Hematopoietic multipotent progenitor cell treated with erythropoietin and hydrocortisone succinate and interleukin-3 and kit ligand, for 8 days (in vitro differentiated cells): ENCODE measurements around the gene CT45A10.
"Not testable (repeated sequence)": the region's sequence is repeated elsewhere in the genome, so short reads cannot be mapped to it uniquely, and the experiment has no call there.

Source experiments
- DNase-seq: peaks from one replicate; pipeline ENCODE4 v3.0.0-alpha.2; 2015

The CT45A10 gene

GRCh38 chrX:135893294-135893817 is at the start of gene CT45A10, which contains the start of gene SAGE1:
TSS of gene CT45A10 (minus strand) at chrX:135893444. CDS start at chrX:135885344, 8,100 bp downstream.
TSS of gene SAGE1 (plus strand) at chrX:135893716. CDS start at chrX:135896243, 2,527 bp downstream.
- no peak for DNase-seq

- DNase-seq: peak; percentile 41
Measured at GRCh38 chrX:135931644-135932487, 38.6 kb upstream of the CT45A10 start.

- DNase-seq: no peak
Measured at GRCh38 chrX:135927897-135928296, 34.7 kb upstream of the CT45A10 start.

GRCh38 chrX:135923353-135923752 is 30.1 kb upstream of the CT45A10 start:
- DNase-seq: no peak

- not testable (repeated sequence) for DNase-seq
Measured at GRCh38 chrX:135920516-135920915, 27.3 kb upstream of the CT45A10 start.

GRCh38 chrX:135914404-135914803 is 21.2 kb upstream of the CT45A10 start:
- DNase-seq: no peak

GRCh38 chrX:135910251-135910650 is 17.0 kb upstream of the CT45A10 start:
- no peak for DNase-seq

- no peak for DNase-seq
Measured at GRCh38 chrX:135892781-135893180, 463 bp downstream of the CT45A10 start.

GRCh38 chrX:135890087-135890585 is 3.1 kb downstream of the CT45A10 start:
- no peak for DNase-seq

- peak; percentile 42 for DNase-seq
Measured at GRCh38 chrX:135888976-135889375, 4.3 kb downstream of the CT45A10 start.

GRCh38 chrX:135888230-135888629 is 5.0 kb downstream of the CT45A10 start:
- DNase-seq: not testable (repeated sequence)

- not testable (repeated sequence) for DNase-seq
Measured at GRCh38 chrX:135882741-135883140, 10.5 kb downstream of the CT45A10 start.

- not testable (repeated sequence) for DNase-seq
Measured at GRCh38 chrX:135871712-135872111, 21.5 kb downstream of the CT45A10 start, which contains the start of gene CT45A9. TSS of gene CT45A9 (minus strand) at chrX:135871812. CDS start at chrX:135868061, 3,751 bp downstream.

GRCh38 chrX:135854438-135854837 is 38.8 kb downstream of the CT45A10 start, which contains the start of gene CT45A8:
TSS of gene CT45A8 (minus strand) at chrX:135854538. CDS start at chrX:135850783, 3,755 bp downstream.
- DNase-seq: not testable (repeated sequence)

- not testable (repeated sequence) for DNase-seq
Measured at GRCh38 chrX:135837180-135837579, 56.1 kb downstream of the CT45A10 start, which contains the start of gene CT45A7. TSS of gene CT45A7 (minus strand) at chrX:135837280. CDS start at chrX:135833533, 3,747 bp downstream.
